Cardiac muscle cell (in vitro differentiated cells and primary cell): ENCODE data around the gene SEC23A. TPM values are rescaled to one million over a fixed set of nuclear protein-coding genes. Genes with fewer than 3 reads are reported as not detected.
"Not testable (repeated sequence)": the region's sequence is repeated elsewhere in the genome, so short reads cannot be mapped to it uniquely, and the experiment has no call there.

Experiments
- DNase-seq, 2 donors: peaks; one replicate each; pipeline versions ENCODE4 v3.0.0 to v3.0.0-alpha.2; 2010 to 2017; ENCODE audit warnings: low read depth in 1 of 2, low spot score in 1 of 2
- H3K27ac ChIP-seq: fragments of 200-600 bp; sonication (generic); 2 replicates; pipeline ENCODE4 v1.5.1; 2016
- H3K27me3 ChIP-seq: fragments of 200-600 bp; sonication (generic); 2 replicates; pipeline ENCODE4 v1.6.0; 2016; ENCODE audit warnings: control low read depth
- H3K36me3 ChIP-seq: fragments of 200-600 bp; sonication (generic); 2 replicates; pipeline ENCODE4 v1.5.1; 2016; ENCODE audit warnings: control low read depth
- H3K4me1 ChIP-seq: fragments of 200-600 bp; sonication (generic); 2 replicates; pipeline ENCODE4 v1.8.1; 2017; ENCODE audit warnings: low read depth, mild to moderate bottlenecking, mixed run types
- H3K4me3 ChIP-seq: fragments of 200-600 bp; sonication (generic); 2 replicates; pipeline ENCODE4 v1.5.1; 2016; ENCODE audit warnings: mild to moderate bottlenecking
- H3K9me3 ChIP-seq: fragments of 200-600 bp; sonication (generic); 2 replicates; pipeline ENCODE4 v1.5.1; 2017; ENCODE audit warnings: low read depth, mild to moderate bottlenecking, control low read depth
- CTCF ChIP-seq: IDR thresholded peaks from 2 replicates; pipeline ENCODE4 v1.5.1; 2012; ENCODE audit warnings: low read depth, mild to moderate bottlenecking, low read length
- polyA plus RNA-seq: library from polyadenylated mRNA; unstranded; fragments of >200 nt; fragmentation: Nextera tagmentation; extraction: Ambion mirVana; gene quantifications from 2 replicates; pipeline ENCODE4 v1.2.1, GENCODE V29; 2016
- total RNA-seq: library from RNA; depleted of rRNA; stranded (reverse); fragments of >200 nt; gene quantifications from 2 replicates; pipeline ENCODE4 v1.2.3, GENCODE V29; 2016

The SEC23A gene
- total and polyA plus RNA-seq, 2 experiments from 2014 or later = 74.1 to 131 TPM

- DNase-seq = no peak
- no peaks in the 10 kb centered on the region for H3K9me3 ChIP-seq
- TF ChIP-seq CTCF = no peak
- H3K36me3 ChIP-seq = peaks cover 55% of the 10 kb centered on the region
- no peak overlapping the region for H3K27ac ChIP-seq
- no peaks in the 10 kb centered on the region for H3K27me3 ChIP-seq
- H3K4me1 ChIP-seq = no peaks in the 10 kb centered on the region
- no peak overlapping the region for H3K4me3 ChIP-seq
Measured at GRCh38 chr14:39083127-39083526, 19.9 kb downstream of the SEC23A start.

GRCh38 chr14:39080886-39081285 lies 22.1 kb downstream of the SEC23A start:
- DNase-seq = no peak
- Histone ChIP-seq H3K36me3 (peaks cover 41% of the 10 kb centered on the region), H3K27ac (no peak overlapping the region), H3K27me3 (no peaks in the 10 kb centered on the region), H3K4me1 (no peaks in the 10 kb centered on the region), H3K9me3 (no peaks in the 10 kb centered on the region), H3K4me3 (no peak overlapping the region)
- TF ChIP-seq CTCF = no peak

- peaks cover 42% of the 10 kb centered on the region for H3K36me3 ChIP-seq
Measured at GRCh38 chr14:39071096-39071495, 31.9 kb downstream of the SEC23A start.

GRCh38 chr14:39069923-39070322 lies 33.1 kb downstream of the SEC23A start:
- Histone ChIP-seq H3K36me3 (peaks cover 35% of the 10 kb centered on the region), H3K27ac (no peak overlapping the region), H3K4me3 (no peak overlapping the region), H3K9me3 (no peaks in the 10 kb centered on the region), H3K27me3 (no peaks in the 10 kb centered on the region), H3K4me1 (no peaks in the 10 kb centered on the region)
- TF ChIP-seq CTCF = no peak
- DNase-seq = no peak

More at GRCh38 chr14:39071096-39071495, 31.9 kb downstream of the SEC23A start:
- H3K9me3 ChIP-seq = no peaks in the 10 kb centered on the region
- no peak for TF ChIP-seq CTCF
- H3K27me3 ChIP-seq = no peaks in the 10 kb centered on the region
- H3K4me3 ChIP-seq = no peak overlapping the region
- no peaks in the 10 kb centered on the region for H3K4me1 ChIP-seq
- no peak overlapping the region for H3K27ac ChIP-seq
- DNase-seq = no peak

- H3K4me1 ChIP-seq, H3K4me3 ChIP-seq, H3K9me3 ChIP-seq, H3K27me3 ChIP-seq, H3K27ac ChIP-seq, DNase-seq: not testable (repeated sequence)
- H3K36me3 ChIP-seq = peaks cover 35% of the 10 kb centered on the region
Measured at GRCh38 chr14:39069169-39069805, 33.7 kb downstream of the SEC23A start.

GRCh38 chr14:39060818-39061437 lies 42.1 kb downstream of the SEC23A start:
- Histone ChIP-seq H3K36me3 (peaks cover 68% of the 10 kb centered on the region), H3K9me3 (no peaks in the 10 kb centered on the region), H3K4me3 (no peak overlapping the region)

More at GRCh38 chr14:39060818-39061437, 42.1 kb downstream of the SEC23A start:
- TF ChIP-seq CTCF = no peak
- Histone ChIP-seq H3K4me1 (no peaks in the 10 kb centered on the region), H3K27me3 (no peaks in the 10 kb centered on the region), H3K27ac (no peak overlapping the region)
- DNase-seq = no peak
